ENCODE measurements around the gene EPC2.
"Not testable (repeated sequence)": the region's sequence is repeated elsewhere in the genome, so short reads cannot be mapped to it uniquely, and the experiment has no call there.

The EPC2 gene

GRCh38 chr2:148684507-148684906 is 40.0 kb downstream of the EPC2 start:
- TF ChIP-seq CTCF (IDR thresholded peaks at IDR 0.05; ENCODE audit: control insufficient read depth, insufficient read depth, low read depth, low read length, missing control alignments), result no peak
- DNase-seq (ENCODE audit: low read depth), result no peak
- H3K4me3 ChIP-seq (ENCODE audit: control insufficient read depth, low read depth, low read length), result no peak overlapping the region

GRCh38 chr2:148687543-148687942 is 43.0 kb downstream of the EPC2 start:
- no peak overlapping the region for H3K4me3 ChIP-seq (ENCODE audit: control insufficient read depth, low read depth, low read length)
- TF ChIP-seq CTCF (IDR thresholded peaks at IDR 0.05; ENCODE audit: control insufficient read depth, insufficient read depth, low read depth, low read length, missing control alignments), result no peak
- no peak for DNase-seq (ENCODE audit: low read depth)

- not testable (repeated sequence) for DNase-seq (ENCODE audit: low read depth); H3K4me3 ChIP-seq (ENCODE audit: control insufficient read depth, low read depth, low read length)
Measured at GRCh38 chr2:148688011-148688410, 43.5 kb downstream of the EPC2 start.

GRCh38 chr2:148696985-148697384 is 52.4 kb downstream of the EPC2 start:
- H3K4me3 ChIP-seq (ENCODE audit: control insufficient read depth, low read depth, low read length), result no peak overlapping the region
- TF ChIP-seq CTCF (IDR thresholded peaks at IDR 0.05; ENCODE audit: control insufficient read depth, insufficient read depth, low read depth, low read length, missing control alignments), result no peak
- no peak for DNase-seq (ENCODE audit: low read depth)

- no peak overlapping the region for H3K4me3 ChIP-seq (ENCODE audit: control insufficient read depth, low read depth, low read length)
- no peak for TF ChIP-seq CTCF (IDR thresholded peaks at IDR 0.05; ENCODE audit: control insufficient read depth, insufficient read depth, low read depth, low read length, missing control alignments)
- DNase-seq (ENCODE audit: low read depth), result no peak
Measured at GRCh38 chr2:148699830-148700229, 55.3 kb downstream of the EPC2 start.

- no peak overlapping the region for H3K4me3 ChIP-seq (ENCODE audit: control insufficient read depth, low read depth, low read length)
- no peak for DNase-seq (ENCODE audit: low read depth)
- no peak for TF ChIP-seq CTCF (IDR thresholded peaks at IDR 0.05; ENCODE audit: control insufficient read depth, insufficient read depth, low read depth, low read length, missing control alignments)
Measured at GRCh38 chr2:148701039-148701438, 56.5 kb downstream of the EPC2 start.

- no peak overlapping the region for H3K4me3 ChIP-seq (ENCODE audit: control insufficient read depth, low read depth, low read length)
- no peak for TF ChIP-seq CTCF (IDR thresholded peaks at IDR 0.05; ENCODE audit: control insufficient read depth, insufficient read depth, low read depth, low read length, missing control alignments)
- no peak for DNase-seq (ENCODE audit: low read depth)
Measured at GRCh38 chr2:148701877-148702276, 57.3 kb downstream of the EPC2 start.
